Mucosa of rectum (tissue), 2 donors: ENCODE measurements around the gene RGS2.

ENCODE experiments used
- H3K27ac ChIP-seq, 2 donors: one replicate each; pipeline ENCODE4 v1.7.0; 2013; ENCODE audit warnings: inconsistent platforms in 2 of 2, low read depth in 2 of 2, low read length in 2 of 2
- H3K27me3 ChIP-seq, 2 donors: one replicate each; pipeline ENCODE4 v1.7.0; 2013; ENCODE audit warnings: low read length in 2 of 2; ENCODE audit not compliant: control insufficient read depth in 2 of 2, insufficient read depth in 2 of 2
- H3K36me3 ChIP-seq, 2 donors: one replicate each; pipeline ENCODE4 v1.7.0; 2013; ENCODE audit warnings: low read length in 2 of 2; ENCODE audit not compliant: control insufficient read depth in 2 of 2, insufficient read depth in 2 of 2
- H3K4me1 ChIP-seq, 2 donors: one replicate each; pipeline ENCODE4 v1.7.0; 2013; ENCODE audit warnings: low read length in 2 of 2, mild to moderate bottlenecking in 1 of 2; ENCODE audit not compliant: control insufficient read depth in 2 of 2, insufficient read depth in 2 of 2
- H3K4me3 ChIP-seq, 2 donors: one replicate each; pipeline ENCODE4 v1.7.0; 2013; ENCODE audit warnings: low read length in 2 of 2
- H3K9ac ChIP-seq, 2 donors: one replicate each; pipeline ENCODE4 v1.7.0; 2013; ENCODE audit warnings: low read length in 2 of 2, low read depth in 1 of 2, mild to moderate bottlenecking in 1 of 2
- H3K9me3 ChIP-seq, 2 donors: one replicate each; pipeline ENCODE4 v1.7.0; 2013; ENCODE audit warnings: low read length in 2 of 2; ENCODE audit not compliant: control insufficient read depth in 2 of 2
- donor health status: healthy.
- donor health status: Normal muscosa, but diverticular disease.

RGS2 gene

GRCh38 chr1:192817246-192817645, 8.4 kb downstream of the RGS2 start:
- Histone ChIP-seq H3K36me3 (no peaks in the 10 kb centered on the region), H3K9ac (no peak overlapping the region), H3K27ac (no peak overlapping the region), H3K4me1 (no peaks in the 10 kb centered on the region), H3K9me3 (no peaks in the 10 kb centered on the region), H3K27me3 (no peaks in the 10 kb centered on the region), H3K4me3 (no peak overlapping the region)

DNA sequence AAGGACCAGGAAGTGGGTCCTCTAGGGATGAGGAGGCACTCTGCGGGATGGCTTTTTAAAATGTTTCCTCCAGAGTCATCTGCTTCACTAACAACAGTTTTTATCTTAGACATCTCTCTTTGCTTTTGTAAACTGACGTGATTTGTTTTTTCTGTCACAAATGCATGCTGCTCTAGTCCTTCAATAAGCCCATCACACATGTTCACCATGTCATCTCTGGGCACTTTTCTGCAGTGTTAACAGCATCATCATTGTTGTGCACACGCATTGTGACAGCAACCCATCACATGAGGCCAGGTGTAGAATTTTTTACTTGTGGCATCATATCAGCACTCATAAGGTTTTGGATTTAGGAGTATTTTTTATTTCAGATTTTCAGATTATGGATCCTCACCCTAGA, 12.5 kb downstream of the RGS2 start:
- Histone ChIP-seq H3K36me3 (no peaks in the 10 kb centered on the region), H3K27ac (no peak overlapping the region), H3K27me3 (no peaks in the 10 kb centered on the region), H3K9me3 (no peaks in the 10 kb centered on the region), H3K4me3 (no peak overlapping the region), H3K4me1 (no peaks in the 10 kb centered on the region), H3K9ac (no peak overlapping the region)

GRCh38 chr1:192824511-192824910, 15.7 kb downstream of the RGS2 start:
- Histone ChIP-seq H3K4me3 (no peak overlapping the region), H3K4me1 (no peaks in the 10 kb centered on the region), H3K9ac (no peak overlapping the region), H3K27me3 (no peaks in the 10 kb centered on the region), H3K27ac (no peak overlapping the region), H3K36me3 (no peaks in the 10 kb centered on the region), H3K9me3 (no peaks in the 10 kb centered on the region)

DNA sequence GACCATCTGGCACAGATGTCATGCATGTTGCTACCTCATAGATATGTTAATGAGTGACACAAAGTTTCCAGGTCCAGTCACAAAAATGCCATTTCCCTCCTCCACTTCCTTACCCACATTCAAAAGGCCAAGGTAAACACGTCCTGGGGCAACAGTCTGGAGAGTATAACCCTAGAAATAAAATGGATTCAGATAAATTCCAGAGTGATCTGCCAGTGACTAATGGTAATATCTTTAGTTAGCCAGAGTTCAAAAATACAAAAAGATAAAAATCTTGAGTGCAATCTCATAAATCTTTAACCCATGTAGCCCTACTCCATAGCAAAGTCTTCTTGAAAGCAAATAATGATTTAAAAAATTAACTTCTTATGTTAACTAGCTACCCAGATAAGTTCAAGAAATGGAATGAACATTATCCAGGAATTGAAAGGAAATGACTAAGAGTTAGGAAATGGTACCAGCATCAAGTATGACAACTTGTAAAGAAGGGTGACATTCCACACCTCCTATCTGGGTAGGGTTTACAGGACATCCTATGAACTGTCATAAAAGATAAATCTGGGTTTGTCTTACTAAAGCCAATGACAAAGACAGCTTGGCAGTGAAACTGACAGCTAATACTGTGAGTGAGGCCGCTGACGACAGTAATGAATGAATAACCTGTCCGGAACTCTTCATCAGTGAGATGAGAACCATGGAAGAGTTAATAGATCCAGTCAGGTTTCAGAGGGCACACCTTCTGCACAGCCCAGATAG, 18.1 kb downstream of the RGS2 start:
- no peak overlapping the region for H3K27ac ChIP-seq
- H3K36me3 ChIP-seq, result no peaks in the 10 kb centered on the region
- no peak overlapping the region for H3K9ac ChIP-seq
- no peaks in the 10 kb centered on the region for H3K4me1 ChIP-seq
- H3K9me3 ChIP-seq, result no peaks in the 10 kb centered on the region
- H3K27me3 ChIP-seq, result no peaks in the 10 kb centered on the region
- no peak overlapping the region for H3K4me3 ChIP-seq

GRCh38 chr1:192830595-192831246, 21.9 kb downstream of the RGS2 start:
- Histone ChIP-seq H3K9me3 (no peaks in the 10 kb centered on the region), H3K4me1 (no peaks in the 10 kb centered on the region), H3K36me3 (no peaks in the 10 kb centered on the region), H3K27ac (no peak overlapping the region), H3K4me3 (no peak overlapping the region), H3K9ac (no peak overlapping the region), H3K27me3 (no peaks in the 10 kb centered on the region)

- no peaks in the 10 kb centered on the region for H3K36me3 ChIP-seq
- H3K9me3 ChIP-seq, result no peaks in the 10 kb centered on the region
- no peaks in the 10 kb centered on the region for H3K27me3 ChIP-seq
- no peak overlapping the region for H3K9ac ChIP-seq
- H3K4me3 ChIP-seq, result no peak overlapping the region
- H3K4me1 ChIP-seq, result no peaks in the 10 kb centered on the region
- H3K27ac ChIP-seq, result no peak overlapping the region
Measured at GRCh38 chr1:192831706-192832355, 23.0 kb downstream of the RGS2 start.

GRCh38 chr1:192832492-192832891, 23.7 kb downstream of the RGS2 start:
- H3K4me1 ChIP-seq, result no peaks in the 10 kb centered on the region
- no peaks in the 10 kb centered on the region for H3K36me3 ChIP-seq
- no peak overlapping the region for H3K9ac ChIP-seq
- no peaks in the 10 kb centered on the region for H3K27me3 ChIP-seq
- no peak overlapping the region for H3K4me3 ChIP-seq
- H3K27ac ChIP-seq, result no peak overlapping the region
- no peaks in the 10 kb centered on the region for H3K9me3 ChIP-seq

GRCh38 chr1:192835116-192835515, 26.3 kb downstream of the RGS2 start:
- no peaks in the 10 kb centered on the region for H3K9me3 ChIP-seq
- no peaks in the 10 kb centered on the region for H3K4me1 ChIP-seq
- no peak overlapping the region for H3K9ac ChIP-seq
- H3K27ac ChIP-seq, result peak overlapping the region in 1 of 2 donors; percentile 9
- no peaks in the 10 kb centered on the region for H3K27me3 ChIP-seq
- no peak overlapping the region for H3K4me3 ChIP-seq
- H3K36me3 ChIP-seq, result no peaks in the 10 kb centered on the region

GRCh38 chr1:192839162-192840066, 30.6 kb downstream of the RGS2 start:
- H3K27ac ChIP-seq, result no peak overlapping the region
- H3K36me3 ChIP-seq, result no peaks in the 10 kb centered on the region
- H3K9me3 ChIP-seq, result no peaks in the 10 kb centered on the region
- H3K4me1 ChIP-seq, result no peaks in the 10 kb centered on the region
- H3K9ac ChIP-seq, result no peak overlapping the region
- H3K27me3 ChIP-seq, result no peaks in the 10 kb centered on the region
- H3K4me3 ChIP-seq, result no peak overlapping the region
